A673 (cell line): ENCODE results near the gene ANKRD44. TPM values are rescaled to one million over a fixed set of nuclear protein-coding genes. Genes with fewer than 3 reads are reported as not detected.

Experiments used
- BruUV-seq: library from RNA; stranded (reverse); fragments of 400-500 nt; replicated peaks from 2 replicates; lab custom pipeline; 2021; lab: Mats Ljungman, UMichigan
- CTCF ChIA-PET: fragments of 300-600 bp; sonication (Branson Sonifier 250); formaldehyde crosslinking; loops from one replicate; lab custom pipeline; 2022; ENCODE audit warnings: antibody characterized with exemption; lab: Charles Lee
- POLR2A ChIA-PET: fragments of 300-600 bp; sonication (Branson Sonifier 250); formaldehyde crosslinking; loops from one replicate; lab custom pipeline; 2022; ENCODE audit warnings: antibody characterized with exemption; ENCODE audit not compliant: low non-redundant PET; lab: Charles Lee
- DNase-seq: peaks from one replicate; pipeline ENCODE4 v3.0.0-alpha.2; 2015; ENCODE audit warnings: low spot score
- H3K27ac ChIP-seq: fragments of 200-600 bp; sonication (generic); 2 replicates; pipeline ENCODE4 v1.5.1; 2016; ENCODE audit warnings: mixed run types, low read depth, mild to moderate bottlenecking, mixed read lengths, antibody characterized with exemption, low read length; ENCODE audit not compliant: poor library complexity, severe bottlenecking
- H3K27me3 ChIP-seq: fragments of 200-600 bp; sonication (generic); replicated peaks from 2 replicates; pipeline ENCODE4 v1.6.1; 2017; ENCODE audit warnings: mixed run types, low read depth, mild to moderate bottlenecking, mixed read lengths, antibody characterized with exemption, low read length; ENCODE audit not compliant: insufficient read depth, poor library complexity
- H3K36me3 ChIP-seq: fragments of 200-600 bp; sonication (generic); 2 replicates; pipeline ENCODE4 v1.6.1; 2016; ENCODE audit warnings: mixed run types, mild to moderate bottlenecking, mixed read lengths, antibody characterized with exemption, low read length; ENCODE audit not compliant: insufficient read depth, poor library complexity, severe bottlenecking
- H3K4me1 ChIP-seq: fragments of 200-600 bp; sonication (generic); 2 replicates; pipeline ENCODE4 v1.6.1; 2017; ENCODE audit warnings: mixed run types, mild to moderate bottlenecking, mixed read lengths, antibody characterized with exemption, low read length; ENCODE audit not compliant: insufficient read depth, poor library complexity, severe bottlenecking
- H3K4me3 ChIP-seq: fragments of 200-600 bp; sonication (generic); 2 replicates; pipeline ENCODE4 v1.5.1; 2016; ENCODE audit warnings: low read depth, mixed run types, mild to moderate bottlenecking, mixed read lengths, low read length; ENCODE audit not compliant: poor library complexity, severe bottlenecking
- H3K9me3 ChIP-seq: fragments of 200-600 bp; sonication (generic); 2 replicates; pipeline ENCODE4 v1.6.1; 2016; ENCODE audit warnings: mixed run types, low read depth, mild to moderate bottlenecking, mixed read lengths, antibody characterized with exemption, low read length; ENCODE audit not compliant: poor library complexity, severe bottlenecking
- EZH2 ChIP-seq: fragments of 200-600 bp; sonication (generic); IDR thresholded peaks from 2 replicates; pipeline ENCODE4 v1.6.1; 2017; ENCODE audit warnings: borderline replicate concordance, low read depth, mild to moderate bottlenecking, mixed read lengths, antibody characterized with exemption, low read length; ENCODE audit not compliant: poor library complexity, severe bottlenecking
- intact Hi-C: fragments of 100-400 bp; cut with micrococcal nuclease; formaldehyde crosslinking; loops from one replicate; pipeline ENCODE4 v1.10.0; 2022; ENCODE audit not compliant: unreplicated experiment
- total RNA-seq: library from RNA; stranded (reverse); gene quantifications from 2 replicates; pipeline ENCODE4 v1.2.3, GENCODE V29; 2021
- TF ChIP-seq, protein P1 (sequence below): fragments of 300-800, 200-600 bp; sonication (generic); conservative IDR thresholded peaks from 2 replicates; pipeline ENCODE4 v1.5.1; 2017; ENCODE audit warnings: low read depth, mild to moderate bottlenecking, antibody characterized with exemption, low read length, moderate library complexity, mixed read lengths

Gene ANKRD44
- total RNA-seq, 1 experiment from 2014 or later: 17.0 TPM

DNA sequence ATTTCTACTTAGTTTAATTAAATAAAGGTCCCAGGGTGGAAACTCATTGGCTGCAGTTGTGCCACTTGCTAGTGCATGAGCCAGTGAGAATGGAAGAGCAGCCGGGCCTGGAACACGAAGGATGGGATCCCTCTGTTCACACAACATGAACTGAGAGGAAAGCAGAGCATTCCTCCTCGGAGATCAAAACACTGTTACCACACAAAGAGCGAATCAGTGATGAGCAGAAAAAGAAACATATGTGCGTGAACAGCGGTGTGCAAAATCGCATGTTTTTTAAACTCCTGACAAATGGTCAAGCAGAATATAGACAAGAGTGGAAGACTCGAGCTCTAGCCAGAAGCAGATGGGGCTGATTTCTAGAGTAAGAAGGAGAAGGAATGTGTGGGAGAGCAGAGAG lies 28.4 kb upstream of the ANKRD44 start:
- POLR2A ChIA-PET: no interaction called here
- no peaks in the 10 kb centered on the region for H3K27me3 ChIP-seq
- no peak overlapping the region for H3K4me3 ChIP-seq
- no peak overlapping the region for H3K27ac ChIP-seq
- CTCF ChIA-PET: no interaction called here
- no peaks in the 10 kb centered on the region for H3K9me3 ChIP-seq
- intact Hi-C loops: no loop called here
- no peak for DNase-seq
- no peaks in the 10 kb centered on the region for H3K36me3 ChIP-seq
- BruUV-seq: no TSS peak
- no peak for TF ChIP-seq EZH2
- TF ChIP-seq, protein P1, sequence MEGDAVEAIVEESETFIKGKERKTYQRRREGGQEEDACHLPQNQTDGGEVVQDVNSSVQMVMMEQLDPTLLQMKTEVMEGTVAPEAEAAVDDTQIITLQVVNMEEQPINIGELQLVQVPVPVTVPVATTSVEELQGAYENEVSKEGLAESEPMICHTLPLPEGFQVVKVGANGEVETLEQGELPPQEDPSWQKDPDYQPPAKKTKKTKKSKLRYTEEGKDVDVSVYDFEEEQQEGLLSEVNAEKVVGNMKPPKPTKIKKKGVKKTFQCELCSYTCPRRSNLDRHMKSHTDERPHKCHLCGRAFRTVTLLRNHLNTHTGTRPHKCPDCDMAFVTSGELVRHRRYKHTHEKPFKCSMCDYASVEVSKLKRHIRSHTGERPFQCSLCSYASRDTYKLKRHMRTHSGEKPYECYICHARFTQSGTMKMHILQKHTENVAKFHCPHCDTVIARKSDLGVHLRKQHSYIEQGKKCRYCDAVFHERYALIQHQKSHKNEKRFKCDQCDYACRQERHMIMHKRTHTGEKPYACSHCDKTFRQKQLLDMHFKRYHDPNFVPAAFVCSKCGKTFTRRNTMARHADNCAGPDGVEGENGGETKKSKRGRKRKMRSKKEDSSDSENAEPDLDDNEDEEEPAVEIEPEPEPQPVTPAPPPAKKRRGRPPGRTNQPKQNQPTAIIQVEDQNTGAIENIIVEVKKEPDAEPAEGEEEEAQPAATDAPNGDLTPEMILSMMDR: no peak
- no peaks in the 10 kb centered on the region for H3K4me1 ChIP-seq

DNA sequence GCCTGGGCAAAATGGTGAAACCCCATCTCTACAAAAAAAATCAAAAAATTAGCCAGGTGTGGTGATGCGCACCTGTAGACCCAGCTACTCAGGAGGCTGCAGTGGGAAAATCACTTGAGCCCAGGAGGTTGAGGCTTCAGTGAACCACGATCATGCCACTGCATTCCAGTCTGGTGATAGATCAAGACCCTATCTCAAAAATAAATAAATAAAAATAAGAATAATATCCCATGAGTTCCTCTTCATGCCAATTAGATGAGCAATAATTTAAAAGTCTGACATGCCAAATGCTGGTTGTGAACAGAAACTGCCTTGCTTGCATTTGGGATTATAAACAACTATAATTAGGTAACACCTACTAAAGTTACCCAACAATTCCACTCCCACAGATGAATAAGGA lies 22.1 kb upstream of the ANKRD44 start:
- DNase-seq: no peak
- Histone ChIP-seq H3K27me3 (no peaks in the 10 kb centered on the region), H3K9me3 (no peaks in the 10 kb centered on the region), H3K4me3 (no peak overlapping the region), H3K36me3 (no peaks in the 10 kb centered on the region), H3K27ac (no peak overlapping the region), H3K4me1 (peaks cover under 1% of the 10 kb centered on the region)
- CTCF ChIA-PET: no interaction called here
- intact Hi-C loops: no loop called here
- POLR2A ChIA-PET: no interaction called here
- no TSS peak for BruUV-seq
- TF ChIP-seq EZH2: no peak
- TF ChIP-seq, protein P1: no peak

DNA sequence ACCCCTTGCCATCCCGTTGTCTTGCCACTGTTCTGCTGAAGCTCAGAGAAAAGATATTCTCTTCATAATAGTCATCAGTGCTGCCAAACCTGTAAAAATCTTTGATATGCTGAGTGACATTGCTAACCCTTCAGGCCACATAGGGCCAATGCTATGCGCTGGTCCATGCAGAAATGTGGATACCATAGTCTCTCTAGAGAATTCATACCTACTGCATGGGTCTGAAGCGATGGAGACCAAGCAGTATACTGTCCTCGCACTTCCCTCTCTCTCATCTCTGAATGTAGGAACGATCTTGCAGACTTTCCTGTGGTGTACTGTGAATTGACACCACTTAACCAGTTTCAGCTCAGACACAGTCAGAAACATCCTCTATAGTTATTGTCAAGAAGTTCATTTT lies 17.9 kb upstream of the ANKRD44 start:
- H3K36me3 ChIP-seq: no peaks in the 10 kb centered on the region
- no peak for DNase-seq
- BruUV-seq: no TSS peak
- TF ChIP-seq EZH2: no peak
- TF ChIP-seq, protein P1: no peak
- POLR2A ChIA-PET: no interaction called here
- CTCF ChIA-PET: no interaction called here
- intact Hi-C loops: no loop called here
- H3K4me3 ChIP-seq: no peak overlapping the region
- H3K9me3 ChIP-seq: no peaks in the 10 kb centered on the region
- H3K27ac ChIP-seq: peak overlapping the region; percentile 17
- no peaks in the 10 kb centered on the region for H3K27me3 ChIP-seq
- peaks cover 10% of the 10 kb centered on the region for H3K4me1 ChIP-seq
